Cardiac fibroblast (primary cell): Measurements from ENCODE around the gene SPX.

Source experiments
- DNase-seq, 2 donors: peaks; one replicate each; pipeline versions ENCODE4 v3.0.0 to v3.0.0-alpha.2; 2010; ENCODE audit warnings: low read depth in 2 of 2
- H3K4me3 ChIP-seq, 2 donors: replicated peaks in 1 of 2; 1 replicate in 1 of 2; 2 replicates in 1 of 2; pipeline ENCODE4 v1.5.1; 2011; ENCODE audit warnings: low read depth in 2 of 2, low read length in 2 of 2, mild to moderate bottlenecking in 2 of 2, moderate library complexity in 1 of 2
- CTCF ChIP-seq: IDR thresholded peaks from one replicate; pipeline ENCODE4 v1.5.1; 2011; ENCODE audit warnings: low read depth, mild to moderate bottlenecking, low read length, inconsistent platforms

Gene SPX

DNA sequence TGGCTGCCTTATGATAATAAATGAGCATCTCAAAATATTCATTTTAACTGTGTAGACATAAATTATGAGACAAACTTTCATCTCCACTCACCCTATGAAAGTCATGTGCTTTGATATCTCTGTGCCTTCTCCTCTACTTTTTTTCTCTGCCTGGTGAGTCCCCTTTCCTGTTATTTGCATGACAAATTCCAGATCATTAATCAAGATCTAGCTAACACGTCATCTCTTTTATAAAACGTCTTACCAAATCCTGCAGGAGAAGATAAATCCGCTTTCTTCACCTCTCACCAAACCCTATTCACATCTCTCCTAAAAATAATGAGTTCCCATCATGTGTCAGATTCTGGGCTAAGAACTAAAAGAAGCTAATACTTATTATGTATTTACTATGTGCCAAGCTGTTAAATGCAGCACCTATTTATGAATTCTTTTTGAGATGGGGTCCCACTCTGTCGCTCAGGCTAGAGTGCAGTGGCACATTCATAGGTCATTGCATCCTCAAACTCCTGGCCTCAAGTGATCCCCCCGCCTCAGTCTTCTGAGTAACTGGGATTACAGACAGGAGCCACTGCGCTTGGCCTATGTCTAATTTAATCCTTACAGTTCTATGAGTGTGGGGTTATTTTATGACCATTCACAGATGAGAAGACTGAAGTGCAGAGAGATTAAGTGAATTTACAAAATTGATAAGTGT is 26.7 kb downstream of the SPX start:
- TF ChIP-seq CTCF = no peak
- no peak for DNase-seq

DNA sequence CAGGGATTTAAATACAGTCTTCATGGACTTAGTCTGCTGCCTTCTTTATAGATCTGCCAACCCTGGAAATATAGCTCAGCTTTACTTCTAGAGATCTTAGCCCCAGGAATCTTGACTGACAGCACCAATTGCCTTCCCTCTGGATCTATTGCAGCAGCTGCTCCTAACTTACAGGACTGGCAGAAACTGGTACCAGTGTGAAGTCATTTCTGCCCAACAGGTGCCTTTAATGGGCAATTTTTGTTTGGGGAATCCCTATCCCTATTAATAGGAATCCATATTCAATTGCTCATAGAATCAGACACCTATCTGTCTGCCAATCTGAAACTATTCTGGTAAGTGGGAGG is 27.2 kb downstream of the SPX start:
- TF ChIP-seq CTCF = no peak
- no peak overlapping the region for H3K4me3 ChIP-seq
- no peak for DNase-seq

More for the DNA sequence above, 26.7 kb downstream of the SPX start:
- no peak overlapping the region for H3K4me3 ChIP-seq

DNA sequence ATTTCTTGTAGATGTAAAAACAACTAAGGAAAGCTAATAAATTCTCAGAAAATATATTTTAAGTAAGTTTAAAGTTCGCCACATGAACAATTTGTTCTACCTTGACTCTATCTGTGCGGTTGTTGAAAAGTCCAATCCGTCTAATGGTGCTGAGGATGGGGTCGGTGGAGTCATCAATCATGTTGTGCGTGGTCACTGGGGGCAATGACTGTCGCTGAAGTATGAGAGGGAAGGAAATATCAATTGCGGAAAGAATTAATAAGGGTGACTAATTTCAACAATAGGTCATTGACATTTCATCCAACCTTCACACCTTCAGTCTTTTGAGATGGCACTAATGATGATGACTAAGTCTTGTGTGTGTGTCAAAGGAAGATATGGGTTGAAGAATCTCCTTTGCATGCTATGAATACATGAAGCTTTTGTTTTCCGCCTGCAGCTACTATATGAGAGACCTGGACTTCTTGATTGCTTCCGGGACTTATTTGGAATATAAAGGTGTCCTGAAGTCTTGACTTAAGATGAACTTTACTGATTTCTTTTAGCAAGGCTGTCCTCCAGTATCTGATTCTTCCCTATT is 32.1 kb downstream of the SPX start:
- no peak for DNase-seq
- TF ChIP-seq CTCF = no peak
- no peak overlapping the region for H3K4me3 ChIP-seq

GRCh38 chr12:21559855-21560569 is 33.9 kb downstream of the SPX start:
- H3K4me3 ChIP-seq = no peak overlapping the region
- no peak for TF ChIP-seq CTCF
- peak; percentile 69 to 95 for DNase-seq

GRCh38 chr12:21561158-21561557 is 35.1 kb downstream of the SPX start:
- TF ChIP-seq CTCF = no peak
- H3K4me3 ChIP-seq = no peak overlapping the region
- DNase-seq = peak in 1 of 2 donors; percentile 8

GRCh38 chr12:21562859-21563258 is 36.8 kb downstream of the SPX start:
- TF ChIP-seq CTCF = no peak
- DNase-seq = no peak
- no peak overlapping the region for H3K4me3 ChIP-seq
